GM18517 (cell line): ENCODE results near the gene ZSWIM5.
"Not testable (repeated sequence)": the region's sequence is repeated elsewhere in the genome, so short reads cannot be mapped to it uniquely, and the experiment has no call there.

Experiments used
- ATAC-seq: cut with Tn5 transposase; IDR thresholded peaks from one replicate; pipeline ENCODE4 v1.9.1; 2021; ENCODE audit warnings: mild to moderate bottlenecking, moderate library complexity; ENCODE audit not compliant: unreplicated experiment

ZSWIM5 gene

GRCh38 chr1:45205910-45206721 lies at the start of gene ZSWIM5:
Gene ZSWIM5, minus strand, starts transcription at chr1:45206605. Its CDS starts 255 bp downstream, at chr1:45206350.
- peak; percentile 51 for ATAC-seq

DNA sequence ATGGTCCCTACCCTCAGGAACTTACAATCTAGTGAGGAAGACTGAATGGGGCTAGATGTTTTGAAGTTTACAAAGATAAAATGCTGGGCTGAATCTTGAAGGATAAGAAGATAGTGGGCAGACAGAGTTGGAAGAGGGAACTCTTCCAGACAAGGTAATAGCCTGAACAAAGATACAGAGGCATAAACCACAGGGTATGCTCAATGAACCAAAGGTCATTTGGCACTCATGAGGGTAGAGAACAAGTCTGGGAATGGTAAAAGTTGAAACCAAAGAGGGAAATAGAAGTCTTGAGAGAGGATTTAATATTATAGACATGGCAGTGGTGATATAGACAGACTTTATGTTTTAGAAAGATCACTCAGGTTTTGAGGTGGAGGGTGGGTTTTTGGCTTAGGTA lies 48.1 kb upstream of the ZSWIM5 start:
- ATAC-seq = no peak

GRCh38 chr1:45250544-45250943 lies 44.1 kb upstream of the ZSWIM5 start:
- no peak for ATAC-seq

GRCh38 chr1:45248004-45248403 lies 41.6 kb upstream of the ZSWIM5 start:
- ATAC-seq = not testable (repeated sequence)

GRCh38 chr1:45246760-45247159 lies 40.4 kb upstream of the ZSWIM5 start:
- no peak for ATAC-seq

GRCh38 chr1:45246359-45246758 lies 40.0 kb upstream of the ZSWIM5 start:
- ATAC-seq = not testable (repeated sequence)

DNA sequence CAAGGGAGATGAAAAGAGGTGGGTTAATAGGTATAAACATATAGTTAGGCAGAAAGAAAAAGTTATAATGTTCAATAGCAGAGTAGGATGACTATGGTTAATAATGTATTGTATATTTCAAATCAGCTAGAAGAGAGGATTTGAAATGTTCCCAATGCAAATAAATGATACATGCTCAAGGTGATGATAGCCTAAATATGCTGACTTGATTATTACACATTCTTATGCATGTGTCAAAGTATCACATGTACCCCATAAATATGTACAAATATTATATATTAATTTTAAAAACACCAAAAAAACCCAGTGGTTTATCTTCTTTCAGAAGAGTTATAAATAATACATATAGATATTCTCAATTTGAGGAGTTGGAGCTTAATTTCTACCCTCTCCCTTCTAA lies 38.3 kb upstream of the ZSWIM5 start:
- no peak for ATAC-seq

DNA sequence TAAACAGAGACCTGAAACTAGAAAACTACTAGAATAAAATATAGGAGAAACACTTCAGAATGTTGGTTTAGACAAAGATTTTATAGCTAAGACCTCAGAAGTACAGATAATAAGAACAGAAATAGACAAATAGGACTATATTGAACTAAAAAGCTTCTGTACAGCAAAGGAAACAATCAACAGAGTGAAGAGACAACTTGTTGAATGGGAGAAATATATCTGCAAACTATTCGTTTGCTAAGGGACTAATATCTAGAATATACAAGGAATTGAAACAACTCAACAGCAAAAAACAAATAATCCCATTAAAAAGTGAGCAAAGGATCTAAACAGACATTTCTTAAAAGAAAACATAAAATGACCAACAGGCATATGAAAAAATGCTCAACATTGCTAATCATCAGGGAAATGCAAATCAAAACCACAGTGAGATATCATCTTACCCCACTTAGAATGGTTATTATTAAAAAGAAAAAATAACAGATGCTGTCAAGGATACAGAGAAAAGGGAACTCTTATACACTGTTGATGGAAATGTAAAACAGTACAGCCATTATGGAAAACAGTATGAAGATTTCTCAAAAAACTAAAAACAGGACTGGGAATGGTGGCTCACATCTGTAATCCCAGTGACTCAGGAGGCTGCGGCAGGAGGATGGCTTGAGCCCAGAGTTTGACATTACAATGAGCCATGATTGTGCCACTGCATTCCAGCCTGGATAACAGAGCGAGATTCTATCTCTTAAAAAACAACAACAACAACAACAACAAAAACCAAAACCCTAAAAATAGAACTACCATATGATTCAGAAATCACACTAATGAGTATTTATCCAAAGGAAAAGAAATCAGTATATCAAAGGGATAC lies 37.3 kb upstream of the ZSWIM5 start:
- no peak for ATAC-seq

DNA sequence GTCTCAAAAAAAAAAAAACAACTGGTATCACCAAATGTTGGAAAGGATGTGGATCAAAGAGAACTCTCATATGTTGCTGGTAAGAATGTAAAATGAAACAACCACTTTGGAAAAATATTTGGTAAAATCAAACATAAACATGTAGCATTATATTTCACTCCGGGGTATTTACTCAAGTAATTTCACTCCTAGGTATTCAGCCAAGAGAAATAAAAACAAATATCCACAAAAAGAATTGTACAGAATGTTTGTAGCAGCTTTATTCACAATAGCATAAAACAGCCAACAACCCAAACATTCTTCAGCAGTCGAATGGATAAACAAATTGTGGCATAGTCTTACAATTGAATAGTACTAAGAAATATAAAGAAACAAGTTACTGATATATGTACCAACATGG lies 32.4 kb upstream of the ZSWIM5 start:
- ATAC-seq = no peak

DNA sequence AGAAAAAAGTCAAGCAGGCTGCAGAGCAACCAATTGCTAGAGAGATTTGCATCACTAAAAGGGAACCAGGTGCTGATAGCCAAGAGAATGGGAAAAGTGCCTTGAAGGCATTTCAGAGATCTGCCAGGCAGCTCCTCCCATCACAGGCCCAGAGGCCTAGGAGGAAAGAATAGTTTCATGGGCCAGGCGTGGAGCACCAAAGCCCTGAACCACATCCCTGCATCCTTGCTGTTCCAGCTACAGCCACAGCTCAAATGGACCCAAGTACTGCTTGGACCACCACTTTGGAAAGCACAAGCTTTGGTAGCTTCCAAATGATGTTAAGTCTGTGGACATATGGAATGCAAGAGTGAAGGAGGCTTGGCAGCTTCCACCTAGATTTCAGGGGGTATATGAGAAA lies 29.7 kb upstream of the ZSWIM5 start:
- no peak for ATAC-seq

DNA sequence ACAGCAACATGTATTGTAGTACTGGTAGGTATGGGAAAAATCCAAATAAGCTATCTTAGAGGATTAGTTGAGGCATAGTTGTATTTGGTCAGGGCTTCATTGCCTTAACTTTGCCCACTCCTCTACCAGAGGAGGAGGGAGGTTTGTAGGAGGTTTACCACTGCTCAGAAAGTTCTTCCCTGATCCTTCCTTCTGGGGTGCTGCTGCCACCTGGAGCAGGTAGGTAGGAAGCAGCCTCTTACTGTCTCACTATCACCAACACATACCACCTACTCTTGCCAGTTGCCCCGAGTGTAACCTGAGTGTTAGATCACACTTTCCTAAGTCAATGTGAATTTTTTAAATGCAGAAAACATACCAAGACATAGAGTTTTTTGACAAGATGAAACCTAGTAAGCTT lies 24.1 kb upstream of the ZSWIM5 start:
- no peak for ATAC-seq

DNA sequence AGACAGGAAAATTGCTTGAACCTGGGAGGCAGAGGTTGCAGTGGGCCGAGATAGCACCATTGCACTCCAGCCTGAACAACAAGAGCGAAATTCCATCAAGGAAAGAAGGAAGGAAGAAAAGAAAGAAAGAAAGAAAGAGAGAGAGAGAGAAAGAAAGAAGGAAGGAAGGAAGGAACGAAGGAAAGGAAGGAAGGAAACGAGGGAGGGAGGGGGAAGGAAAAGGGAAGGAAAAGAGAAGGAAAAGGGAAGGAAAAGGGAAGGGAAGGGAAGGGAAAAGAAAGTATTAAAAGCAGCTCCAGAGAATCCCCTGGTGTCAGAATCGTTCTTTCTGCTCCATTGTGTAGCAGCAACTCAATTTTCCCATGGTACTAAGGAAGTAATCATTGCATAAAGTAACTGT lies 19.2 kb upstream of the ZSWIM5 start:
- no peak for ATAC-seq

DNA sequence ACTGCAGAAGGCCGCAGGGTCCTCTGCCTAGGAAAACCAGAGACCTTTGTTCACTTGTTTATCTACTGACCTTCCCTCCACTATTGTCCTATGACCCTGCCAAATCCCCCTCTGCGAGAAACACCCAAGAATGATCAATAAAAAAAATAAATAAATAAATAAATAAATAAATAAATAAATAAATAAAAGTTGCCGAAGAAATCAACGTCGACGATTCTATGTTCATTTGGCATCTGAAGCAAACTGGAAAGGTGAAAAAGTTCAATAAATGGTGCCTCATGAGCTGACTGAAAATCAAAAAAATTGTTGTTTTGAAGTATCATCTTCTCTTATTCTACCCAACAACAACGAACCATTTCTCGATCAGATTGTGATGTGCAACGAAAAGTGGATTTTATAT lies 17.3 kb upstream of the ZSWIM5 start:
- not testable (repeated sequence) for ATAC-seq

DNA sequence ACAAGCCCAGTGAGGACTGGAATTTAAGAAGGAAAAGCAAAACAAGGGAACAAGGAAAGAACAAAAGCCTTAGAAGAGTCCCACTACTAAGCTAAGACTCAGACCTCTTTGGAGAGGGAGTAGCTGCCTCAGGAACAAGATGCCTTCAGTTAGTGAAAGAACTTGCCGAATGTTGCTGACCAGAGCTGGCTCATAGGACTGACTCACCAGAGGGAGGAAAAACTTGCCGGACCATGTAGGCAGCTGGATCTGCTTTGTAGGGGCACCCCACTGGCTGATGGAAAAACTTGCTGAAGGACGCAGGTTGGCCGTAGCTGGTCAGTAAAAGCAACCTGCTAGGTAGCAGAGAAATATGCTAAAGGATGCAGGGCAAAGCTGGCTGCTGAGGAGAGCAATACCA lies 15.3 kb upstream of the ZSWIM5 start:
- no peak for ATAC-seq

GRCh38 chr1:45216861-45217260 lies 10.5 kb upstream of the ZSWIM5 start:
- ATAC-seq = no peak

DNA sequence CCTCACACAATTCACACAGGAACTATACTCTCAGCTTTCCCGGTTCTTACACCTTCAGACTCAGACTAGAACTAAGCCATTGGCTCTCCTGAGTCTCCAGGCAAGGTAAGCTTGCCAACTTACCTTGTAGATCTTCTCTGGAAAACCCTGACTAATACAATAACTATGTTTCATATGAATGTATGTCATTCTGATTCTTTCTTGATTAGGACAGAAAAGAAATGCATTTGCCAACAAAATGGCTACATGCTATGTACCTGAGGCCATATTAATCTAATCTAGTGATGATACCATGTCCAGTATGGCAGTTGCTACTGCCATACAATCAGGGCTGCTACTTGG lies 9.8 kb upstream of the ZSWIM5 start:
- no peak for ATAC-seq

- no peak for ATAC-seq
Observed at GRCh38 chr1:45215485-45216199, 9.2 kb upstream of the ZSWIM5 start.

GRCh38 chr1:45213892-45214291 lies 7.5 kb upstream of the ZSWIM5 start:
- ATAC-seq = no peak

- no peak for ATAC-seq
Observed at GRCh38 chr1:45211076-45211475, 4.7 kb upstream of the ZSWIM5 start.

DNA sequence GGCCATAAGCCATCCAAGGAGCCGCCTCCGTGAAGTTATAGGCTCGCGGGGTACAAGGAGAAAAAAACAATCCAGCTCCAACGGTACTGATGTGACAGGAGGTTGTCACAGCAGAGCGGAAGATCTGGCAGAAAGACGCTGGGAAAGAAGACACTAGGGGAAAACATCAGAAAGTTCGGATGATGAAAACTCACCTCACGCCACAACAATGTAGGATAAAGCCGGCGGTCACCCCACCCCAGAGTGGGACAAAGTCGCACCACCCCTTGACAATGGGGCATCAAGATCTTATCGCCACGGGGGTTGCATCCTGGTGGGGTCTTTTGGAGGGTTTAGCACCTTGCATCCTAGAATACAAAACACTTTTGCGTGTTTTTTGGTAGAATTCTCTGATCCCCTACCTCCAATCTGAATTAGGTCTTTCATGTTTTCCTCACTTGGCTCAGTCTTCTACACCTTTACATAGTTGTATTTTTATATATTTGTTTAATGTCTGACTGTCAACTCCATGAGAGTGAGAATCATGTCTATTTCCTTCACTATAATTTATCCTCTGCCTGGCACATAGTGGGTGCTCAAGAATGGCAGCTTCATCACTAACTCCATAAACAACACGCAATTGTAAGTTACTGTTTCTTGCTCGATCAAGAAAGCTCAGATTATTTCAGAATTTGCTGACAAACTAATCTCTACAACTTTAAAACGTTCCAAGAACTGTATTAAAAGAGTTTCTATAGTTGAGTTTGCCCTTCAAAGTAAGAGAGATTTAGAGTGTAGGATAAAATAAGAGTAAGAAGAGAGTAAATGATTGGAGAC lies 611 bp upstream of the ZSWIM5 start:
- no peak for ATAC-seq
